Stimulated activated CD4-positive, alpha-beta T cell treated with anti-CD3 and anti-CD28 coated beads, Interleukin-15, amount 100 ng/mL, for 24 hours (primary cell): ENCODE results near the gene ENKUR.
"Not testable (repeated sequence)": the region's sequence is repeated elsewhere in the genome, so short reads cannot be mapped to it uniquely, and the experiment has no call there.

Source experiments
- DNase-seq: peaks from one replicate; pipeline ENCODE4 v3.0.0-alpha.2; 2020

Gene ENKUR

DNA sequence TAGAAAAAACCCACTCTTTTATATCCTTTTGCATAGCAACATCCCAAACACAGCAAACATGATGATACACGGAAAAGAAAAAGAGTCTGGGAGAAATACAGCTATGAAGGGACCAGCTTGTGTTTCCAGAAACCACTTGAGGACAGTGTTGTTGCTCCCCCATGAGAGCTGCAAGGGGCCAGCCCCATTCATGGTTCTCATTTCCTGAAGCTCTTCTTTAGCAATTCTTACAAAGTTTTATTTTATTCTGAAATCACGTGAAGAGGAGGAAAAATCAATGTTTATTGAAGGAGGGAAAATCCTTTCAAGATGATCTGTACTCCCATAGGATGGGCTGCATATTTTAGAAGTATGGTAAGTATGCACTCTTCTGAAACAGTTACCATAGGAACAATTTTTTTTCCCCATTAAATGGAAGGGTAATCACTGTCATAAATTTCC lies 46.1 kb downstream of the ENKUR start:
- DNase-seq: no peak

DNA sequence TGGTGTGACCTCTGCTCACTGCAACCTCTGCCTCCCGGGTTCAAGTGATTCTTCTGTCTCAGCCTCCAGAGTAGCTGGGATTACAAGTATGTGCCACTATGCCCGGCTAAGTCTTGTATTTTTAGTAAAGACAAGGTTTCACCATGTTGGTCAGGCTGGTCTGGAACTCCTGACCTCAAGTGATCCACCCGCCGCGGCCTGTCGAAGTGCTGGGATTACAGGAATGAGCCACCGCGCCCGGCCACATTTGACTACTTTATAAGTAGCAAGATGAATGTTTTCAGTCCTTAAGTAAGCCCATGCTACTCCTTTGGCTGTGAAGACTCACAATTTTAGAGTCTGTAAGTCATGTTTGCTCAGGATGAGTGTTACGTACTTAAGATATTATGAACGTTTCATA lies 47.0 kb downstream of the ENKUR start:
- not testable (repeated sequence) for DNase-seq

DNA sequence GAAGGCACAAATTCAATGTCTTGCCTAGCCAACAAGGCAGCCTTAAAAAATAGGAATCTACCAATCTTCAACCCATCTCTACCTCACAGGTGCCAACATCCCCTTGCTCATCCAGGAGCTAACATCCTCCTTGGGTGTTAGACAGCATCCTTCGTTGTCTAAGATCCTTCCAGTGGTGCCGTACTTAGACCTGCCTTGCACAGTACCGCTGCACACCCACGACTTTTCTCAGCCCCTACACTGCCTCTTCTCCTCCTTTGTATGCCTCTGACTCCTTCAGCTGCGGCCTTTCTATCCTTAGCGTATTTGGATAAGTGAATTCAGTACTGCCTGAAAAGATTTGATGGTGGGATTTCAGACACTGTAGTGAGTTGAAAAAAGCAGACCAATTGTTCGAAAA lies 47.6 kb downstream of the ENKUR start:
- no peak for DNase-seq

DNA sequence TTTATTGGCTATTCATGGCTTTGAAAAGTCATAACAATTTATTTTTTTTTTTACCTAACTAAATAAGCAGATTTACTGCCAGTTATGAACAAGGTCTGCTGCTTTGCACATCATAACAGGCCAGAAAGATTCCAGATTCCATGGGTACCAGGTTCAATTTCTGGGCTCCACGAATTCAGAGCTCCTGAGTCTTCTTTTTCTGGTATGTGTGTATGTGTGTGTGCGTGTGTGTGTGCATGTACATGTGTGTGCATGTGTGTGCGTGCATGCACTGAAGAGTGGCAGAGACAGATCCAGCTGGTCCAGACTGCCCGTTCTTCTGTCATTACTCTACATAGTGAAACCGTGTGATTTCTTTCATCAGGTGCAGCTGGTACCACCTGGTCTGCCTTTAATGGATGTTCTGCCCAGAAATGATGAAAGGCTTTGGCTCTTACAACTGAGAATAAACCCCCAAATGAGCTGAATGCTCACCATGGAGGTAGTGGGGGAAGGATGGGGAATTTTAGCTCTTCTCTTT lies 48.9 kb downstream of the ENKUR start:
- DNase-seq: no peak

DNA sequence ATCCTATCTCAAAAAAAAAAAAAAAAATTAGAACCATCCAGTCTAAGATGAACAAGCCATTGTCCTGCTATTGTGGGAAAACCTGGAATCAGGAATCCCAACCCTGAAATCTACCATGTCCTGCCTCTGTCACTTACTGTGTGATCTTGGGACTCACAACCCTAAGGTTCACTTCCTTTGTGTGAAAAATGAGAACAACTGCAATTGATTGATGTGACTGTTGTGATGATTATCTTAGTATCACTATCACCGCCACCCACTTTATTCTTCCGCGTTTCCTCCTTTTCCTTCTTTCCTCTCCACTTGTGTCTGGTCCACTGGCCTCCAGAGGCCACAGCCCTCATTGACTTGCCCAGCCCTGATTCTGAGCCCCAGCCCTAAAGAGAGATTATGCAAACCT lies 50.9 kb downstream of the ENKUR start:
- DNase-seq: no peak

DNA sequence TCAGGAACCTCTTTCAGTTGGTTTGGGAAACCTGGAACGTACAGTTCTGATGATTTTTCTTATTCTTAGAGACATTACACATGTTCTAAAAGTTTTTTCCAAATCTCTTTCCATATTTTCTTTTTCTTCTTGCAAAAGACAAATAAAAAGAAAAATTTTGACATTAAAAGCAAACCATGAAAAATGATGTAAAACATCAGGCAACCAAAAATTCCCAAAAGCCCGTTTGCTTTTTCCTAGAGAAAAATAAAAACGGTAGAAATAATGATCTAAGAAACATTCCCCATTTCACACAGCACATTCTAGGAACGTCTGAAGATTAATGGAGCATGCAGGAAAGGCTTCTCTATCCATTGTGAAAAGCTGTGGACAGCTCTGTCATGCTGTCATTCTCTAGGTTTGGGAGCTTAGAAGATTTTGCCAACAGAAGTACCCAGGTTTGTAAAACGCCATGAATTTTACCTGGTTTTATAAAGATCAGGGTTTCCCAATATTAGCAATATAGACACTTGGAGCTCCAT lies 52.4 kb downstream of the ENKUR start:
- DNase-seq: no peak

DNA sequence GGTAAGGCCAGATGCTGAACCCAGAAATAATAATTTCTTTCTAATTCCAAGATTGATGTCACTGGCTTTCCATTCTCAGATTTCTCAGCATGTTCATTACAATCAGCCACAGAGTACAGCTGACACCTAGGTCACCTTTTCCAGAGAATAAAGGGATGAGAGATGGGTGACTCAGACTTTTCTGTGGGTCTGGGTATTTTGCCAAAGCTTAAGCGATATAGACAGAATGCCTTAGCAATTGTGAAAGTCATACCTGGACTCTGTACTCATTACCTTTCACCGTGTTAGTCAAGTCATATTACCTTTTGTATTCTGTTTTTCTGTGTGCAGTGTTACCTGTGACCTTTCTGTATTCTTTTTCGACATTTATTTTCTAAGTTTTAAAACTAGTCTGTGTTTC lies 53.0 kb downstream of the ENKUR start:
- DNase-seq: peak; percentile 16

DNA sequence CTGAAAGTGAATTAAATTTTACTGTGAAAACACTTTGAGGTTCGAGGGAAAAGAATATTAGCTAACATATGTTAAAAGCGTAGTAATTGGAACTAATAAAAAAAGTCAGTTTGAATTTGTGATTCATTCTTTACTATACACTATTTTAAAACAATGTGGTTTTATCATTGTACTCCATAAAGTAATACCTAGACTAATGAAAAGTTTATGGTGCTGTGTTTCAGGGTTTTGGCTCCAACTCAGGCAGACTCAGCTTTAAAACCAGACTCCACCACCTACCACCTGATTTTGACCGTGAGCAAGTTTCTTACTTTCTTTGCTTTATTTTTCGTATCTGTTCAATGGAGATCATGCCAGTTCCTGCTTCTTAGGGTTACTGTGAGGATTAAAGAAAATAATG lies 54.4 kb downstream of the ENKUR start:
- DNase-seq: no peak

DNA sequence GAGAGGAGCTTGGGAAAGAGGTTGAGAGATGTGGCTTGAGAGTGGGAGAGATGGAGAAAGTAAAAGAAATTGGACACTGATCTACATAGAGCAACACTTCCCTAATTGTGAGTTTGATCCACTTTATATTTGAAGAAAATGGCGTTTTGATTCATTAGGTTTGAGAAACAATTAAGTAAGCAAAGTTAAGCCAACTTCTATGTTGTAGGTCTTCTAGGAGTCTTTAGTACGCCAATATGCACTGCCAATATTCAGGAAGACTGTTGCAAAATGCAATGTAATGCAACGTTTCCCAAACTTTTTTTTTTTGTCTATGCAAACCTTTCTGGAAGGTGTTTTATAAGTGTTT lies 56.6 kb downstream of the ENKUR start:
- no peak for DNase-seq

DNA sequence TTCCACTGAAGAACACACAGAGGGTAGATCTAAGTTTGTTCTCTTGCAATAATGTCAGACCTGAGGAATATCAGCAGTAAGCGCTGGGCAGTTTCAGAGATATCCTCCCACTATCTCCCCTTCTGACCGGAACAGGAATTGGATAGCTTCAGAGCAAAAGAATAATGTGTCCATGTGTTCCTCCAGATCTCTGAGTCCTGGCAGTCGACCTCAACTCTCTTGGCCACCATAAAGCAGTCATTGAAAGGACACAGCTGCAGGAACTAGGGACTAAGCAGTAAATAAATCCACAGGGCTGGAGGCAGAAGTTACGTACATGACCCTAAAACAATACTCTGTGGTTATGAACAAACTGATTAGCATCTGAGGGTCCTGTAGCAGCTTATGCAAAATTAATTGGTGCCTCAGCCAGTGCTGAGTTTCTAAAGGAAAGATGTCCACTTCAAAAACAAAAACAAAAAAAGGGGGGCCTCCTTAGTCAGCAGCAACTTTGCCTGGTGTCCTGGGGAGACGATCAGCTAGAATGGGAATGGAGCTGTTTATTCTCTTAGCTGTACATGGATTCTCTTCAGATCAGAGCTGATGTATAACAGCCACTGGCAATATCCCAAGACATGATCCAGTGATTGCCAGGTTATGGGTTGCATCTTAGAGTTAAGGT lies 57.1 kb downstream of the ENKUR start:
- no peak for DNase-seq

DNA sequence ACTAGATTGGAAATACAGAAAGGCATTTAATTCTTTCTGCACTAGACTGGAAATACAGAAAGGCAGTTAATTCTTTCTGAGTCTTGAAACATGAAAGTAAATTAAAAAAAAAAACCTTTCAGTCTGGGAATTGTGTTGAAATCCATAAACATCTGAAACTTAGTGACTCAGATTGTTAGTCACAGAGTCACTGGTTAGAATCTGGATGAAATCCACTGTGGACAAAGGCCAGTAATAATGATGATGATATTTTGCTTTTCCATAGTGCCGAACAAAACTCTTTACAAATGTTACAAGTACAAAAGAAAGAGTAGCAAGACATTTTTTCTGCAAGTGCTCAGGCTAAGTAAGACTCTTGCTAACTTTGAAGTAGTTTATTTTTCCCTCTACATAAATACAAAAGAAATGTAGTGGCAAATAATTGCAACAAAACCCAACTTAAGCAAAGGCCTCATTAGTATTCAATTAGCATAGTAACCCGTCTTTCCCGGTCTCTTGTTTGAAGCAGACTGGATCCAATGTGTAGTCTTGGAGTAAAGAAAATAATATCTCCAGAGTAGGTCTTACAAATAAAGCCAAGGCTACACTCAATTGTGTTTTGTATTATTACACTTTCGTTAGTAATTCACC lies 57.8 kb downstream of the ENKUR start:
- no peak for DNase-seq

DNA sequence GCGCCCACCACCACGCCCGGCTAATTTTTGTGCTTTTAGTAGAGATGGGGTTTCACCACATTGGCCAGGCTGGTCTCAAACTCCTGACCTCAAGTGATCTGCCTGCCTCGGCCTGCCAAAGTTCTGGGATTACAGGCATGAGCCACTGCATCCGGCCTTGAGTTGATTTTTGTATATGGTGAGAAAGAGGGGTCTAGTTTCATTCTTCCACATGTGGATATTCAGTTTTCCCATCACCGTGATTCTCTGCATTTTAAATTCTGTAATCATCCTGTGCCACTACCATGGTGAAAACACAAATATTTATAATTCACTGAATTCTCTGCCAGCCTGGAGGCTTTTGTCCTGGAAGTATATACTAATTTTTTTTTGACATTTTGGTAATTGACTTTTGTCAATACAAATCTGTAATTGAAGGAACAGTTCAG lies 58.3 kb downstream of the ENKUR start:
- DNase-seq: not testable (repeated sequence)

DNA sequence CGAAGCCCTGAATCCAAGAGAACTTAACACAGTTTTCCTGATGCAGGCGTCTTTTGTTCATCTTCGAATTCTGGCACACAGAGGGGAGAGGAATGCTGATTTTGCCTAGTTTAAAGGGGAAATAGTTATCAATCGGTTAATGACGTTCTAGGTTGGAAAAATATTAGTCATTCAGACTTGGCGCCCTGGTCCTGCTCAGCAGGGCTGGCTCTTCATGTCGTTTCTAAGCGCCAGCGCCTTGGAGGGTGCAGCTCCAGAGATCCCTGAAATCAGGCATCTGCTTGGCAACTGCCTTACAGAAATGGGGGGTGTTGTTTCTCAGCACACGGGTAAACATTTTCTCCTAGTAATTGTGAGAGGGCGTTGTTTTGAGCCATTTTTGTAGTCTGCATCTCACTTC lies 62.3 kb downstream of the ENKUR start:
- DNase-seq: no peak

DNA sequence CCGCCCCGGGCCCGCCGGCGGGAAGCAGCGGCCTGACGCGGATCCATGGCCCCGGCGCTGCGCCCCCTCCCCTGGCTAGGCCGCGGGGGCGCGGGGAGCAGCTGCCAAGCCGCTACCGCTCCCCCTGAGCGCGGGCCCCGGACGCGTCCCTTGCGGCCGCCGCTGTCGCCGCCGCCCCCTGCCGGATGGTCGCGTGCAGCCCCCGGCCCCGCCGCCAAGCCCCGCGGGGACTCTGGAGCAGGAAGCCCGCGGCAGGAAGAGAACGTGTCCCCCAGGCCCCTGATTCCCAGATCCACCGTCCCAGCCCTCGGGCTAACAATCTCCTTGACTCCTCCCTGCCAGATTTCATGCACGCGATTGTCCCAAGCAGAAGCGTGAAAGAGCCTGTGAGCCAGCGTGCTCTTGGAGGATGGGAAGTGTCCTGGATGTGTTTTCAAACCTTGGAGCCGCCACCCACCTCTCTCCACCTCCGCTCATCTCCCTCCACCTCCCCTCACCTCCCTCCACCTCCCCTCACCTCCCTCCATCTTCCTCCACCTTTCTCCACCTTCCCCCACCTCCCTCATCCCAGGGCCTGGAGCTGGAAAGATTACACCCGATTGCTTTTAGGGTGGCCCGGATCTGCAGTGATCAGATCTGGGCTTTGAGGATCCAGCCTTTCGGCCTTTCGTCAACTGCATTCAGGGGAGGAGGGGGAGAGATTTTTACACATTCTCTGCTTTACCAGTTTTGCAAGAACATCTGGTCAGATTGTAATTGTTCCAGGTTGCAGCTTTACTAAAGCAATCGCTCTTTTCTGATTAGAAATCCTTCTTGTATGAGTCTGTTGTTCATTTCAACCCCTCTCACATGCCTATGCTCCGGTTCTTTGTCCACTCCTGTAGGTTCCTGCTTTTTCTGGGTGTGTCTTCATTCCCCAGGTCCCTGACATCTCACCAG lies 63.0 kb downstream of the ENKUR start:
- DNase-seq: peak; percentile 58

DNA sequence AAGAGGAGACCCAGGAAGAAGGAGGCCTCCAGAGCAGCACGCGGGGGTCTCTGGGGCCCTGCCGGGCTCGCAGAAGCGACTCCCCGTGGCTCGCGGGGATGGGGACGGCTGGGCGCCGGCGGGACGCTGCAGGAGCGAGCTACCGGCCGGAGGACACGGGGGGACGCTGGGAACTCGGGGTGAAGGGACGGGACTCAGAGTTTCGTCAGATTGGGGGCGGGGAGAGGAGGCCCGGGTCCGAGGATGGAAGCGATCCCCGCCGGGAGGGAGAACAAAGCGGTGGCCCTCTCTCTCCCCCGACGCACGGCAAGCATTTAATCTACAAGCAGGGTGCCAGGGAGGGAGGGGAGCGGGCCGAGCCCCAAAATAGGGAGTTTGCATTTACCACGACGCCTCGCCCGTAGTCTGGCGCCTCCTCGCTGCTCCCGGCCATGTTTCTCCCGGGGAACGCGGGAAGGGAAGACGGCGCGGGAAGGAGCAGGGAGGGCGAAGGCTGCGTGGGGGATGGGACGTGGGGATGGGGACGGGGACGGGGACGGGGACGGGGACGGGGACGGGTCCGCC lies 63.7 kb downstream of the ENKUR start, which contains the start of gene PRTFDC1:
Gene PRTFDC1, minus strand, starts transcription at position 464 of the 564 bp plus-strand sequence. Its CDS starts 31 bp downstream, at position 433.
- peak; percentile 44 for DNase-seq

DNA sequence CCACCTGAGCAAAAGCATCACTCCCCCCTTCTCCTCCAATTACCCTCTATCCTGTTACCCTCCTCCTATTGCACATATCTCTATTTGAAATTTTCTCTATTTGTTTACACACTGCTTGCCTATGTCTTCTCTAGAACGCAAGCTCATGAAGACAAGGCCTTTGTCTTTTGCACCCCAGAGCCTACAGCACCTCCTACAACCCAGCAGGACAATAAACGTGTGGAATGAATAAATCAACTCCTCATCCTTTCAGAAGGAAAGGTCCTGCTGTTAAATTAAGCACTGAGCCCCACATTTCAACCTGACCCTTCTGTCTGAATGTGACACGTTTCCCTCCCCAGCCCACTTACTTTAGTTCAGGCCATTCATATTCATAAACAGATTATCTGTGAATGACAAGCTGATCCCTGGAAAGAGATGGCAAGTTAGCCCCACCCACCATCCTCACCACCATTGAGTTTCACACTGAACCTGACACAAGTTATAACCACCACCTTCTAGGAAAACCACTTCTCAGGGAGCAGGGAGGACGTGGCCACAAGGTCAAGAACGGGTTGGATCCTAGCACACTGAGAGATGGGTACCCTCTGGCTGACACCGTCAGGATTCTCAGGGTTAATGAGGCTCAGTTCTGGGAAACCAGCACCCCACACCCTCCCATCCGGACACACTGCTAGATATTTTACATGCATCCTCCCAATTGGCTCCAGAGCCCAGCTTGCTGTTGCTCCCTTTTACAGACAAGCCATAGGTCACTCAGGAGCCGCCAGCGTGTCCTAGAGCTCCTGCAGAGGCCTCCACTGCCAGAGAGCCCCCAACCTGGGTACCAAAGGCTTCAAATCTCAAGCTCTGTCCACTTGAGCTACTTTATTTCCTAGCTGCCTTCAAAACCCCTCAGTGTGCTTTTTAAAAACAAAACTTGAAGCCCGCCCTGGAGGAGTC lies 64.5 kb downstream of the ENKUR start:
- DNase-seq: peak; percentile 29

DNA sequence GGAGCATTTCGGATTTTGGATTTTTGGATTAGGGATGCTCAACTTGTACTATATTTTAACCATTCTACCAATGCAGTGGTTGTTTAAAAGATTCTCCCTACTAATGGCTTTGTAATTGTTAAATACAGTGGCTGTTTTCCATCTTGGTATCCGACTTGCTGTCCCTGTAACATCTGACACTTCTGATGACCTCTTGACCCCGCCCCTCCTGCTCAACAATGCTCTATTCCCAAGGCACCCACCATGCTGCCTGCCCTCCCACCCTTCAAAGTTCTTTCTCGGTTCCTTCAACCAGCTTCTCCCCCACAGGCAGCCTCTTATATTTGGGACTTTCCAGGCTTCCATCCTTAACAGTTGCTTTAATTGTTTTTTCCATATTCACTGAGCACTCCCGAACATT lies 65.5 kb downstream of the ENKUR start:
- no peak for DNase-seq

DNA sequence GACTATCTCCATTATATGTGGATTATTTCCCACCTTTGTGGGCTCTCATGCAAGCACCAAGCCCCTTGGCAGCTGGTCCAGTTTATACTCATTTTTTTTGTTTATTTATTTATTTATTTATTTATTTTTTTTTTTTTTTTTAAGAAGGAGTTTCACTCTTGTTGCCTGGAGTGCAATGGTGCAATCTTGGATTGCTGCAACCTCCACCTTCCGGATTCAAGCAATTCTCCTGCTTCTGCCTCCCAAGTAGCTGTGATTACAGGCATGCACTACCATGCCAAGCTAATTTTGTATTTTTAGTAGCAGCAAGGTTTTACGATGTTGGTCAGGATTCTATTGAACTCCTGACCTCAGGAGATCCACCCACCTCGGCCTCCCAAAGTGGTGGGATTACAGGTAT lies 66.3 kb downstream of the ENKUR start:
- DNase-seq: no peak

DNA sequence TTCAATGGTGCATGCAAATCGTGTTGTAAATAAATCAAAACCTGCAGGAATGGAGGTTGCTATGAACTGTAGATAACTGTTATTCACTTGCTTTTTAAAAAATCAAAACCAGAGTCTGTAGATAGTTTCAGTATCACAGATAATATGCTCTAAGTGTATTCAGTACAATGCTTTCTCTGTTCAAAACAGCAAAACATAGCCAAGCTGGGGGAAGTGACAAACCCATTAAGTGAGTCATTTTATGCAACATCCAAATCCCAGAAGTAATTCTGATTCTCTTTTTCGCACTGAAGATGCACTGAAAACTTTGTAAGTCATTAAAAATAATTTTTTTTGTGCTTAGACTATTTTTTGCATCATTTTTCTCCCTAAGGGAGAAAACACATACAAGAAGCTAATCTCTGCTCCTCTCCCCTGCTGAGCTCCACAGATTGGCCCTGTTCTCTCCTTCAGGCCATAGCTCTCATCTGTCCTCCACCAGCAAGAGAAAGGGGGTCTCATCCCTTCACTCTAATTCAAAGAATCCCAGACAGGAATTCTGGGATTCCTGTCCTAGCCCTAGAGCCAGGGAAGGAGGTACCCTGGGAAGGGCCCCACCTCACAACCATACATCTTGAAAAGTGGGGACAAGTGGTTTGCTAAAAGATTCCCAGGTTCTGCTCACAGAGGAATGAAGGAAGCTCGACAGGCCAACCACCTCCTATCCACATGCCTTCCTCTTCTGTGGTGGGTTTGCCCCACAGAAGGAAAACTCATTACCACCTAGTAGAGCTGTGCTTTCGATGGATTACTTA lies 68.5 kb downstream of the ENKUR start:
- DNase-seq: no peak

DNA sequence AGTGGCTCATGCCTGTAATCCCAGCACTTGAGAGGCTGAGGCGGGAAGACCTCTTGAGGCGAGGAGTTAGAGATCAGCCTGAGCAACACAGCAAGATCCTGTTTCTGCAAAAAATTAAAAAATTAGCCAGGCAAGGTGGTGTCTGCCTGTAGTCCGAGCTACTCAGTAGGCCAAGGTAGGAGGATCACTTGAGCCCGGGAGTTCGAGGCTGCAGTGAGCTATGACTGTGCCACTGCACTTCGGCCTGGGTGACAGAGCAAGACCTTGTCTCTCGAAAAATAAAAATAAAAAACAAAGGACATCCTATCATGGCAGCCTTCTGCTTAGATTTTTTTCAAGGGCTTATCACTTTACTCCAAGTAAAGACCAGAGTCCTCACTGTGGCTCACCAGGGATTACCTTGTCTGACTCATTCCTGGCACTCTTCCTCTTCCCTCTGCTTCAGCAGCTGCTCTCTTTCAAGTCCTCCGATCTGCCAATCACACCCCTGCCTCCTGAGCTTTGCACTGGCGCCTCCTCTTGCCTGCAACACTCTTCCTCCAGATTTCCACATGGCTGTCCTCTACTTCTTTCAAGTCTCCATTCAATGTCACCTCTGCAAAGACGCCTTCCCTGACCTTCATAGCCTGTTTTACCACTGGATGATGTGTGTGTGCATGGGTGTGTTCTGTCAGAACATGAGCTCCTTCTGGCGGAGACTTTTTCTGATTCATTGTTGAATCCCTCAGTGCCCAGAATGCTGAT lies 71.3 kb downstream of the ENKUR start:
- DNase-seq: no peak
